GM12865 (cell line): ENCODE results near the gene DIAPH2.

ENCODE experiments used
- DNase-seq: peaks from one replicate; pipeline ENCODE4 v3.0.0; 2010; ENCODE audit warnings: low read depth
- H3K4me3 ChIP-seq: 2 replicates; pipeline ENCODE4 v1.5.1; 2011; ENCODE audit warnings: mild to moderate bottlenecking, low read depth, low read length, control low read depth
- TF ChIP-seq, protein P1 (sequence below): IDR thresholded peaks from 2 replicates; pipeline ENCODE4 v1.5.1; 2011; ENCODE audit warnings: low read length, control low read depth, low read depth, inconsistent platforms; ENCODE audit not compliant: insufficient read depth; ENCODE audit errors: missing control alignments

The DIAPH2 gene

DNA sequence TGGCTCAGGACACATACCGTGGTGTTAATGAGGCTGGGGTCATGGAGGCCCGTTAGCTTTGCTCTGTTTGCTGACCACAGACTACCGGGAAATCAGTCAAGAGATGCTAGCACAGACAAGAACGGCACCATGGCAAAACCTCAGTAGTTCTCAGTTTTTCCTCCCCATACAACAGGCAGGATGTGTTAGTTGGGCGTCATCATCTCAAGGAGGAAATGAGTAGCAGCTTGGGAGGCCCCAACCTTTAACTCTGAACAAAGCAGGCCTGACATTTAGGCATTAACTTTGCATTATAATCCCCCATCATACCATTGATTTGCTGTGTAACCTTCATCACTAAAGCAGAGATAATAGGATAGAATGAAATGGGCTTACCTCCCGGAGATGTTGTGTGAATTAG lies 913.3 kb downstream of the DIAPH2 start:
- no peak overlapping the region for H3K4me3 ChIP-seq
- TF ChIP-seq, protein P1, sequence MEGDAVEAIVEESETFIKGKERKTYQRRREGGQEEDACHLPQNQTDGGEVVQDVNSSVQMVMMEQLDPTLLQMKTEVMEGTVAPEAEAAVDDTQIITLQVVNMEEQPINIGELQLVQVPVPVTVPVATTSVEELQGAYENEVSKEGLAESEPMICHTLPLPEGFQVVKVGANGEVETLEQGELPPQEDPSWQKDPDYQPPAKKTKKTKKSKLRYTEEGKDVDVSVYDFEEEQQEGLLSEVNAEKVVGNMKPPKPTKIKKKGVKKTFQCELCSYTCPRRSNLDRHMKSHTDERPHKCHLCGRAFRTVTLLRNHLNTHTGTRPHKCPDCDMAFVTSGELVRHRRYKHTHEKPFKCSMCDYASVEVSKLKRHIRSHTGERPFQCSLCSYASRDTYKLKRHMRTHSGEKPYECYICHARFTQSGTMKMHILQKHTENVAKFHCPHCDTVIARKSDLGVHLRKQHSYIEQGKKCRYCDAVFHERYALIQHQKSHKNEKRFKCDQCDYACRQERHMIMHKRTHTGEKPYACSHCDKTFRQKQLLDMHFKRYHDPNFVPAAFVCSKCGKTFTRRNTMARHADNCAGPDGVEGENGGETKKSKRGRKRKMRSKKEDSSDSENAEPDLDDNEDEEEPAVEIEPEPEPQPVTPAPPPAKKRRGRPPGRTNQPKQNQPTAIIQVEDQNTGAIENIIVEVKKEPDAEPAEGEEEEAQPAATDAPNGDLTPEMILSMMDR, result no peak
- DNase-seq, result no peak

DNA sequence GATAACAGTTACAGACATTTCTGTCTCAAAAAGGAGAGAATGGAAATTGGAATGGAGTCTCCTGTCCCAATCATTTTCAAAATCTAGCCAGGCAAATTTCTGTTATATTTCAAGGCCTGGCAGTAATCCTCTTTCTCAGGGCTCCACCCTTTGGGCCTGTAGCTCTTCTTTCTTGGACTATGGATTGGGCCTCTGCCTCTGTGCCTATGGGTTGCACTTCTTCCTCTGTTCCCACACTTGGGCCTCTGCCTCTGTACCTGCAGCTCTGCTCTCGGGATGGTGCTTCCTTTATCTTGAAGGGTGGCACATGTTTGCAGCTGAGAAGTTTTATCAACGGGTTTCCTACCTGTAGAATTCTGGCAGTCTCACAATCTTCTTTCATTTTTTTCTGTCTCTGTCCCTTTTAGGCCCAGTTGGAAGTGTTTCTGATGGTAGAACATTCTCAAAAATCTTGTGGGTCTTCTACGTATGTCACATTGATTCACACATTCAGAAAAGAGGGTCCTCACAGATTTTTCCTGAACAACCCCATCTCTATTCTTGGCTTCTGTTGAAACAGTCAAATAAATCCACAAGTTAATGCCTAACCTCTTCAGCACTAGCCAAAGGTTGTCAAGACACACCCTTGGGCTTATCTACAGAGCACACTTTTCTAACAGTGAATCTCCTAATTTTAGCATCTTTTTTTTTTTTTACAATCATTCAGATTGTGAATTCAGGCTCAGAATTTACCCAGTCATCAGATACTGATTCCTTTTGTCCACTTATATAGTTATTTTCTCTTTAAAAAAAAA lies 918.0 kb downstream of the DIAPH2 start:
- no peak for DNase-seq
- no peak overlapping the region for H3K4me3 ChIP-seq
- TF ChIP-seq, protein P1, result no peak

DNA sequence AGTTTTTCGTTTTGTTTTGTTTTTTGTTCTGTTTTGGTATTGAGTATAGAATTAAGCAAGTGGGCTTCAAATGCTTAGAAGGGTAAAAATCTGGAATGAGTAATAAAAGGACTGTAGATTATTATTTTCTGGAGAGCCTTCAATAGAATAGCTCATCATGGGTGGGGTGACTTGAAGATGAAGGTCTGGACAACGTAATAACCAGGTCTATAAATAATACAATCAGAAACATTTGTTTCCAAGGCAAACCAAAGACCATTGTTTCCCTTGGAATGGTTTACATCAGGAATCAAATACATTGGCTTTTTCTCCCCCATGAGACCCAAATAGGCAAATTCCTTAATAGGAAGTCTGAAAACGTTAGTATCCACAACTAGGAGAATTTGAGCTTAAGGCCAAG lies 920.6 kb downstream of the DIAPH2 start:
- no peak overlapping the region for H3K4me3 ChIP-seq
- no peak for DNase-seq
- TF ChIP-seq, protein P1, result no peak

DNA sequence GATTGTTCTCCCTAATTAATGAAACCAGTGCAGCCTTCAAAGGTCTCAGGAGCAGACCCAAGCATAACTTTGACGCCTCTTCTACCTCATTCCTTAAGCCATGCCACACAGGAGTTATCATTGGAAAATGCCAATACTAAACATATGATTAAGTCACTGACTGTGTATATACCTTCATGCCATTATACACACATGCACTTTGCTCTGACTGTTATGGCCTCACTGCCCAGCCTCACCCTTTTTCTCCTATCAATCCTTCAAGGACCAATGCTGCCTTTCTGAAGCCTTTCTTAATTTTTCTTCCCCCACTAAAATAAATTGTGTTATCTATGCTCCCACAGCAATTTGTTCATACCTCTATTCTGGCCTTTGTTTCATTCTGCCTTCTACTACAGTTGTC lies 924.7 kb downstream of the DIAPH2 start:
- TF ChIP-seq, protein P1, result no peak
- H3K4me3 ChIP-seq, result no peak overlapping the region
- no peak for DNase-seq

DNA sequence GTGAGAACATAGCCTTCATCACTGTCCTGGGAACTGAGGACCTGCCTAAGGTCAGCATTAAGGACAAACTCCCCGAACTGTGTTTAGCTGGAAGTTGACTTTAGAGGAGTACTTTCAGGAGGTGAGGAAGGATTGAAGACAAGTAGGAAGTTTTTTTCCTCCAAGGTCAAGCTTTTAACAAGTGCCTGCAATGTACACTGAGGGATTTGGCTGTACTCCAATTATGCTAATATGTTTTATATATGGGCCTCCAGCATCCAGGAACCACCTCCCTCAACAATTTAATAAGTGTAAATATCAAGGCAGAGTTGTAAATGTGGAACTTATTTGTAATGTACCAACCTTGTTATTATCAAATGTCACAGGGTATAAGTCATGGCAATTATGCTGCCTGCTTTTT lies 925.3 kb downstream of the DIAPH2 start:
- TF ChIP-seq, protein P1, result no peak
- DNase-seq, result no peak
- no peak overlapping the region for H3K4me3 ChIP-seq

DNA sequence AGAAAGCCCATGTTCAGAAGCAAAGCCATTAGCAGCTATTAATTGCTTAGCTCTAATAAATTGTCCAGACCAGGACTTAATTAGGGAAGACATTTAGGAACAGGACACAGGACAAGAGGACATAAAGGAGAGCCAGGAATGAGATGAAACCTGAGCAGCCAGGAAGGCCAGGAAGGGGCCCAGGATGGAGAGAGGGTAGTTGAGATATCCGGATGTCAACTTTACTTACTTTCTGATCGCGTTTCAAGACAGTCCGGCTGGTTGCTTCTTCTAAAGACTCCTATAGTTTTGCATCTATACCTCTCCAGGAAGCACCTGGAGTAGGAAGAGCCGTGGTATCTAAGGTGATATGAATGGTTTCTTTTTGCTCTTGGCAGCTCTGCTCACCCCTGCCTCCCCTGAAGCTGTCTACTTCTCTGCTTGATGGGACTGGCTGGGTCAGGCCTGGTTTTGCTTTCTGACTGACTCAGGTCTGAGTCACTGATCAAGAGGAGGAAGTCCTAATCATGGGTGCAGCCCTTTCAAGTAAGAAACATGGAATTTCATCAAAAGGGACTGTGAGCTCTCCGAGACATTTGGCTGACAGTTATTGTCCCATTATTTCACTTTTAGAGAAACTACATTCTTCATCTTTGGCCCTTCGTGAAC lies 932.4 kb downstream of the DIAPH2 start:
- H3K4me3 ChIP-seq, result no peak overlapping the region
- TF ChIP-seq, protein P1, result no peak
- peak; percentile 37 for DNase-seq
